ENCODE data around the gene TPRG1L.

Gene TPRG1L

DNA sequence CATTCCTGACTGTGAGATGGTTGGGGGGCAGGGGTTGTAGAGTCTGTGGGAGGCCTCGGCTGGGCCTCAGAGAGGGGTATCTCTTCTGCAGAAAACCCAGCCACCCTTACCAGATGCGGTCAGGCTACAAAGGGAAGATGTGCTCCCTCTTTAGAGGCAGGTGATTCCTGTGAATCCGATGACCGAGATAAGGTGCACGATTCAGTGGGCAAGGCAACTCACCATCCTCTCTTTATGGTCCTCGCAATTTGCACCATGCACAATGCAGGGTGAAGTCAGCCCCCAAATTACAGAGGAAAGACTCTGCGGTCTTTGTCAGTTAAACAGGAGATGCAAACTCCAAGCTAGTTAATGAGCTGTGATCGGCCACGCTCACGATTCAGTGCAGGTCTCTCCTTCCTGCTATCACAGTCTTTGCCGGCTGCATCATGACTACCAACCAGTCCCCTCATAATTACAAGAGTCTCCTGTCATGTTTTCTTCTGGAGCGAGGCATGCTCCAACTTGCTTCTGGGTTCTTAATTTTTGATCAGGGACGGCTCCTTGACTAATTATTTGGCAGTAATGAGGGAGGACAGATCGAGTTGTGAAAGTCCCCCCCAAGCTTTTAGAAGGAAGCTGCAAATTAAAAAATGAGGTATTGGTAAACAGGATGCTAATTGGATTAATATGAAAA, 40.0 kb downstream of the TPRG1L start:
- no peak for DNase-seq (ENCODE audit: low read depth)

DNA sequence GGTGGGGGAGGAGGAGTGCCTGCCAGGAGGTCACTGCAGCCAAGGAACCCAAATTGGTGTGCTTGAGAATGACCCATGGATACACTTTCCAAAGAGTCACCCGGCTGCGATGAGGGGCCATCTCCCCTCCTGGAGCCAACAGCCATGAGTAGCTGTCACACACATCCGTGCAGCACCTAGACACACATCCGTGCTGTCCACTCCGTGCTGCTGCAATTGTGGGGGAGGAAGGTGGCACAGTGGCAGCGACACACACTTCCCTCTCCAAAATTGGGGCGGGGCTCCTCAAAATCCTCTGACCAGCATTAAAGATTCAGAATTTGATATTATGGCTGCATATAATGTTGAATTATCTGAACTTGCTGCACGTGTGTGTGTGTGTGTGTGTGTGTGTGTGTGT, 43.3 kb downstream of the TPRG1L start:
- no peak for DNase-seq (ENCODE audit: low read depth)

DNA sequence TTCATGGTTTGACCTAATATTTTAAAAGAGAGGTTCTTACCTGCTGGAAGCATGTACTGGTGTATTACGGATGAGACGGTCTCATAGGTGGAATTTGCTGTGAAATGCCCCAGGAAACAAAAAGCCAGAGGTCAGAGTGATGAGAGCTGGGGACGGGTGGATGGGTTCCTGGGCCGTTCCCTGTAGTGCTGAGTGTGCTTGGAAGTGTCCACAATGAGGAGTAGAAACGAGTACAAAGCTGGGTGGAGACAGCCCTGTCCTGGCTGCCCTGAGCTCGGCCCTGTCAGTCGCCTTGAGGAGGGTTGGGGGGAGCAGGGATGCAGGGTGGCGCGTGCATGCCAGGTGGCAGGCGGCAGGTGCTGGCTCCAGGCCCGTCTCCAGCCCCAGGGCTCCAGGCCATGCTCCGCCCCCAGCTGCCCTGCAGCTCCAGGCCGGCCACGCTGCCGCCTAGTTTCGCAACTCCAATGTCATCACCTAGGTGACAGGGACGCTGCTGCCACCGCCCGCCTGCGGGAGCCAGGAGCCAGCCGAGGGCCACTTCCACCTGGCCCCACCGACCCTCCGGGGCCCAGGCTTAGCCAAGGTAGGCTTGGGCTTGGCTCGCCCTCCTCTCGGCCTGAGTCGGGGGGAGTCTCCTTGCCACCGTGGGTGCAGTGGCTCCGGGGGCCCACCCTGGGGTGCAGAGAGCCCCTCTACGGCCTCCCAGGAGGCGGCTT, 43.9 kb downstream of the TPRG1L start:
- no peak for DNase-seq (ENCODE audit: low read depth)

DNA sequence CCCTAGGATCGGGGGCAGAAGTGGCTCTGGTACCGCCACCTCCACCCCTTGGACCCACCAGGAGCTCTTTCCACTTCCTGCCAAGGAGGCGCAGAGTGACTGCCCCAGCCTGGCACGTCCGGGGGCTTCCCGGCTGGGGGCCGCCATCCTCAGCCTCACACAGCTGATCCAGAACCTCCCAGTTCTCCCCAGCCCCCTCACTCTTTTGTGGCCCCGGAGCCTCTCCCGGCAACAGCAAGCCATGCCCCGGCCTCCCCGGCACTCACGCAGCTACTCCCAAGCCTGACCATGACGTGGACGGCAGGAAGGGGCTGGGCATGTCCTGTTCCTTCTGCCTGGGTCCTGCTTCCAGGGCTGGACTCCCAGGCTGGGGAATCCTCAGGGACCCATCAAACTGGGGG, 44.6 kb downstream of the TPRG1L start:
- DNase-seq (ENCODE audit: low read depth): no peak

DNA sequence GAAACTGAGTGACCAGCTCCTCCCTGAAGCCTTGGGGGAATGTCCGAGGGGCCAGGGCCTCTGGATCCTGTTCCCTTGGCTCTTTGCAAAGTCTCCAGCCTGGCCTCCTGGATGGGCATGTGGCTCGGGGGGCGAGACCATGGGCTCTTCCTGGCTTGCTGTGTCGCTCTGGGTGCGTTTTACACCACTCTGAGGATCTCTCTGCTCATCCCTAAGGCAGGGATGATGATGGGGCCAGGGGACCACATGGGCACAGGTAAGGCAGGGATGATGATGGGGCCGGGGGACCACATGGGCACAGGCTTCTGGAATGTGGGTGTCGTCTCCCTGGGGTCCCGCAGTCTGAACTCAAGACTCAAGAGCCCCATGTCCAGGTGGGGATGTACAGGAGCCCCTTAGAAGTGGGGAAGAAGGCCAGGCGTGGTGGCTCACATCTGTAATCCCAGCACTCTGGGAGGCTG, 45.2 kb downstream of the TPRG1L start:
- DNase-seq (ENCODE audit: low read depth): no peak

DNA sequence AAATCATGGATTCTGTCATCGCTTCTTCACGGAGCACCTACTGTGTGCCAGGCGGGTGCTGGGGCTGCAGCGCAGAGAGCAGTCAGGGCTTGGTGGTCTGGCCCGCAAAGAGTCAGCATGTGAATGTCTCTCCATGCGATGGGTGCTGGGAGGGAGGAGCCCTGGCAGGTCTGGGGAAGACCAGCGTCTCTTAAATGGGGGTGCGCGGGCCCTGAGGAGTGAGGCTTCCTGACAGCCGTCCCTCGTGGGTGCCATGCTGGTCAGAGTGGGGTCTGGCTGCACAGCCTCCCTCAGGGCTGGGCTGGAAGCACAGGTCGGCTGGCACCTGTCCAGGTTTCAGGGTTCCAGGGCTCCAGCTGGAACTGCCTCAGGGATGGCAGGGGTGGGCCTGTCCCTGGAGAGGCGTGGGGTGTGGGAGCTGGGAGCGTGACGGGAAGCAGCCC, 46.0 kb downstream of the TPRG1L start:
- DNase-seq (ENCODE audit: low read depth): no peak

DNA sequence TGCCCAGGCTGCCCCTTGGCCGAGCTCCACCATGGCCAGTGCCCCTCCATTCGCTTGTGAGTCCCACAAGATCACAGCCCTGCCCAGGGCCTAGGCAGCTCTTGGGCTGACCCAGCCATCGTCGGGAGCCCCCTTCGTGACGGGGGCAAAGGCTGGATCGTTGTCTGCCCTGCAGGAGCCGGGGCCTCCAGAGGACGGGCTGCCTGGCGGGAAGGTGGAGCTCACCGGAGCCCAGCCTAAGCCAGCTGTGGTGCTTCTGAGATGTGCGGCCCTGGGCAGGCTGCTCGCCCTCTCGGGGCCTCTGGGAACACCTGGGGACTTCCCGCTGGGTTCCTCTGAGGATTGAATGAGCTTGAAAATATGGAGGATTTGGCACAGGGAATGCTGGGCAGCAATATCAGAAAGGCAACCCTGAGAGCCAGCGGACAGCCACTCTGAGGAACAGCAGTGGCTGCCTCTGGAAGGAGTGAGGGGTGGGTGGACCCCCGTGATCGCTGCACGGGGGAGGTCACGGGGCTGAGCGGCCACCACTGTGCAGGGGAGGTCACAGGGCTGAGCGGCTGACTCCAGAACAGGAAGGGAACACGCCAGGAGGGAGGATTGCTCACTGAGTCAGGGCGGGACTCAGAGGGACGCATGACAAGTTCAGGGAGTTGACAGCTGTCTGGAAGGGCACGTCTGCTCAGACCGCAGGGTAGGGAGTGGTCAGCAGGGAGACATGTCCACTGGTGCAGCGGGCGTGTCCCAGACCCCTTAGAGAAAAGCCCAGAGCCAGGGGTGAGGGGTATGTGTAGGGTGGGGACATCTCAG, 46.8 kb downstream of the TPRG1L start:
- no peak for DNase-seq (ENCODE audit: low read depth)

DNA sequence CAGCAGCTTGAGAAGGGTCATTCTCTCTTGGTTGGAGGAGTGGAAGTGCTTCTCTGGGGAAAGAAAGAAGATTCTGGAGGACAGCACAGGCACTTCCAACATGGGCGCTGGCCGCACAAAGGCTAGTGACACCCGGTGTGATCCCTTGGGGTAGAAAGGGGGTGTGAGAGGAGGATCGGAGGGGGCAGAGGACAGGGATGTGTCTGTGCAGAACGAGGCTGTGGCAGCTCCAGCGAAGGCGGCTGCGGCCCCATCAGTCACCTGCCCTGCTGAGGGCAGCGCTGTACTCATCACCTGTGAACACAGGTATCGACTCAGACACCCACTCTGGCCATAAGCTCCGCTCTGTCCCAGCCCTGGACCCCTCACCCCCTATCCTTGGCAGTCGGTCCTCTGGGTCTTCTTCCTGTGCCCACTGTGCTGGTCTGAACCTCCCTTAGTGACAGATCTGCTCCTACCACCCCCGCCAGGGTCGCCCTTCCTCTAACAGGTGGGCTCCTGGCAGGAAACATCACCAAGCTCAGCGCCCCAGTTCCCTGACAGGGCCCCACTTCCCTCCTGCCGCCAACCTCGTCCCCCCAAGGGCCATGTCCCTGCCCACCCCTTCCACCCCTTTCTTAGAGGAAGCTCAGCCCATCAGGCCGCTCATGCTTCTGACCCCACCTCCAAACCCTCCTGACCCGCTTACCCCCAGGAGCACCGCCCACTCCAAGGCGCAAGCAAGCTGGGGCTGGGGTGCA, 47.6 kb downstream of the TPRG1L start:
- no peak for DNase-seq (ENCODE audit: low read depth)

DNA sequence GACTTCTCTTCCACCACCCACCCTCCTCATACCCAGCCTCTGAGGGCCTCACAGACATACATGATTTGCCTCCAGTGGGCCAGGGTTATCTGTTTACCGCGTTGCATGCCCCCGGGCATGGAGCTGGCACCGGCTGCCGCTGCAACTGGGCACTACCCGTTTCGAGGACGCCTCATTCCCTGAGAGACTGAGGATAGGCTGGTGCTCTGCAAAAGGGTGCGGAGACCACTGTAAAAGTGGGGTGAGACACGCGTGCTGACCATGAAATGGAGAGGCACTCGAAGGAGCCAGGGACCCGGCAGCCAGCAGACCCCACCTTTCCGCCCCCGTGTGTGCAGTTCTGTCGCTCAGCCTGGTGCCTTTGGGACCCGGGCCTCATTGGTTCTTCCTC, 48.2 kb downstream of the TPRG1L start:
- no peak for DNase-seq (ENCODE audit: low read depth)

DNA sequence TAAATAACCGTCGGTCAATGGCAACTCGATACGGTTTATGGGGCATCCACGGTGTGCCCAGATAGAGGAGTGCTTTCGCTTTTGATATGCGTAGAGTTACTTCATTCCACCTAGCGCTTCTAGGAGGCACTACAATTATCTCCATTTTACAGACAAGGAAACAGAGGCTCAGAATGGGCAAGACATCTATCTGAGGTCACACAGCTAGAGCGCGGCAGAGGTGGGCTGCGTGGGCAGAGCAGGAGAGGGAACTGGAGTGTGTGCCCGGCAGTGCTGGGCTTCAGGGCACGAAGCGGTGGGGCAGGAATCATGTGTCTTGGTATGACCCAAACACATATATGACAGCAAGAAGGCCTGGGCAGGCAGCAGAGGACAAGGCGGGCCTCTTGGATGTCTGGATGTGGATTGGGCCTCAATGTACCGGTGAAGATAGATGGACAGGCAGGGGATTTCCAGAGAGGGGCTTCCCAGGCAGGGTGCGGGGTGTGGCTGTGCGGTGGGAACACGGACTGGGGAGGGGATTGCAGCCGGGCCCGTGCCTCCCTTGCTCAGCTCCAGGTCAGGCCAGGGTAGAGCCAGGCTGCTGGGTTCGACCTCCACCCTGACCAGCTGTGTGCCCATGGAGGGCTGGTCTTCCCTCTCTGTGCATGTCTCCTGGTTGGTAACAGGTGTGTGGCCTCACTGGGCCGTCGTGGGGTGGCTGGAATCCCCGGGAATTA, 48.7 kb downstream of the TPRG1L start:
- no peak for DNase-seq (ENCODE audit: low read depth)

DNA sequence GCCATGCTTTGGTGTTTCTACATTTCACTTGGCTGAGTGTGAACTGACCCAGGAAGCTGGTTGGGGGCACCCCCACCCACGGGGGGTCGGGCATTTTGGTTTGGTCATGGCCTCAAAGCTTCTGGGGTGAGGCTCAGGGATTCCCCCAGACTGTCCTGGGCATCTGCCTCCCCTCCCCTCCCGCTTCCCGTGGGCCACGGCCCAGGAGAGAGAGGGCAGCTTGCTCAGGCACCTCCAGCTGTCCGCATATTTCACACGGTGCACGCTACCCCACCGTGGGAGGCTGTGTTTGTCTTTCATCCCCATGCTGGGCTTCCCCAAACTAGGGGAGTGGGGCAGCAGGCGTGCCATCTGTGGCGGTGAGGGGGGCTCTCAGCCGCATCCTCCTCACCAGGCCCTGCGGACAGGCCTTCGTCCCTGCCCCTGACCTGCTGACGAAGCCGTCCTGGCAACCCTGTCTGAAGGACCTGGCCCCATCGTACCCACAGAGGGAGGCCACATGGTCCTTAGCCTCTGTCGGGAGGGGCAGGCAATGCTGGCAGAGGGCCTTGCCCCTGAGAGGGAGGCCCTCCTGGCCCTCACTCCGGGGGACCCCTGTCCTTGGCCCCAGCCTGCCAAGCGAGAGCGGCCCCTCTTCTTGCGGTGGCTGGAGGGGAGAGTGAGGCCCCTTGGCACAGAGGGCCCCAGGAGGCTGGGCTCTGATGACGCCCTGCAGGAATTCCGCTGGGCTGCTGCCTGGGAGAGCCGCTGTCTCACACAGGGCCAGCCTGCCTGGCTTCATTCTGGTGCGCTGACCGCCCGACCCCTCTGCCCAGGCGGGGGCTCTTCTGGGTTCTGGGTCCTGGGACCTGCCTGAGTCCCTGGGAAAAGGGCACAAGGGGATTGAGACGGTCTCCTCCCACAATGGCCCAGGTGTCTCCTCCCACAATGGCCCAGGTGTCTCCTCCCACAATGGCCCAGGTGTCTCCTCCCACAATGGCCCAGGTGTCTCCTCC, 49.6 kb downstream of the TPRG1L start:
- DNase-seq (ENCODE audit: low read depth): no peak

DNA sequence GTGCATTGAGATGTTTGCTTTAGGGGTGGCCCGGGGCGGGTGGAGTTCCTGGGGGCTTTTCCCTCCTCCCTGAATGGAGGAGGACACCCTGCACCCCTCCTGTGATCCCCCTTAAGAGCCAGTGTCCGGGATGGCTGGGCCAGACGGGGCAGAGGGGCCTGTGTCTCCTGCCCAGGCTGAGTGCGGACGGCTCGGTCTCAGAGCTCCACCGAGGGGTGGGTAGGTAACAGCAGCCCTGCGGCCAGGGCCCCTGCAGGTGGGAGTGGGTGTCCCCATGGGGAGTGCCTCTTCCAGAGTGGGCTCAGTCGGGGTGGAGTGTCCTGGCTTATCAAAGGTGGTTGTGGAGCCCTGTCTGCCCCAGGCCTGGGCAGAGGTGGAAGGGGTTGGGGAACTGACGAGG, 50.6 kb downstream of the TPRG1L start:
- no peak for DNase-seq (ENCODE audit: low read depth)

DNA sequence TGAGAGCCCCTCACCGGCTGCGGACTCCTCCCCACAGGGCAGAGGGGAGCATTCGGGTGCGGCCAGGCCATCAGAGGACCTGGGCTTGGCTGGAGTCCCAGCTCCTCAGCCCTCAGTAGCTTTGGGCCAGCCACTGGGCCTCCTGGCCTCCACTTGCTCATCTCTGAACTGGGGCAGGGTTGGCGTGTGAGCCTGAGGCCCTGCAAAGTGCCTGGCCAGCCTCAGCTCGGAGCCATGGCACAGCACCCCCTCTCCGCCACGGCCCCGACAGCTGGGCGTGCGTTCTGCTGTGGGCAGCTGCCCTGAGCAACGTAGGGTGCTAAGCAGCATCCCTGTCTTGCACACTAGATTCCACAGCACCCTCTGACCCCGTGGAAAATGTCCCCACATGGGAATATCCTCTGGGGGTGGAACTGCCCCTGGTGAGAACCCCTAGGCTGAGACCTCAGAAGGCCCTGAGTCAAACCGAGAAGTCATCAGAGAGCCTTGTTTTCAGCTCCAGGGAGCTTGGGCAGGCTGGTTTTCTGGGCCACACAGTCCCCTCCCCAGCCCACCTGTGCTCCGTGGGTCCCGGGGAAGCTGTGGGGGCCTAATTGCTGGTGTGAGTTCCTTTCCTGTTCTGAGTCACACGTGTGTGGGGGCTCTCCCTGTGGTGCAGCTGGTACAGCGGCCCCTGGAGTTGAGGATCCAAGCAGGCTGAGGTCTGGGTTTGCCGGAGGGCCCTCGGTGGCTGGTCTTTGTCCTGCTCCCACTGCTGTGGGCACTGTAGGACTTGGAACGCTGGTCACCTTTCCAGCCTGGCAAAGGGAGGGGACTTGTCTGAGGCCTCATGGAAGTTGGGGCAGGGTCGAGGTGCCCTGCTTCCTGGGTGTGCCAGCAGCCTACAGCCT, 52.0 kb downstream of the TPRG1L start:
- DNase-seq (ENCODE audit: low read depth): no peak

DNA sequence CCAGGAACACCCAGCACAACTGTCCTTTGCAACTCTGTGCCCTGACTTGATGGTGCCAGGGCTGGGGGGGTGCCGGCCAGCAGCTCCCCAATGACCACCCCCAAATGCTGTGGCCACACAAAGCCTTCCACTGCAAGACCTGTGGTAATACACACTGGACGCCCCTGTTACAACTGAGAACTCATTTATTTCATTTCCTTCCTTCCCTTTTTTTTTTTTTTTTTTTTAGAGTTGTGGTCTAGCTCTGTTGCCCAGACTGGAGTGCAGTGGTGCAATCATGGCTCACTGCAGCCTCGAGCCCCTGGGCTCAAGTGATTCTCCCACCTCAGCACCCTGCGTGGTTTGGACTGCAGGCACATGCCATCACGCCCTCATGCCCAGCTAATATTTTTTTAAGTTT, 52.7 kb downstream of the TPRG1L start:
- DNase-seq (ENCODE audit: low read depth): no peak

DNA sequence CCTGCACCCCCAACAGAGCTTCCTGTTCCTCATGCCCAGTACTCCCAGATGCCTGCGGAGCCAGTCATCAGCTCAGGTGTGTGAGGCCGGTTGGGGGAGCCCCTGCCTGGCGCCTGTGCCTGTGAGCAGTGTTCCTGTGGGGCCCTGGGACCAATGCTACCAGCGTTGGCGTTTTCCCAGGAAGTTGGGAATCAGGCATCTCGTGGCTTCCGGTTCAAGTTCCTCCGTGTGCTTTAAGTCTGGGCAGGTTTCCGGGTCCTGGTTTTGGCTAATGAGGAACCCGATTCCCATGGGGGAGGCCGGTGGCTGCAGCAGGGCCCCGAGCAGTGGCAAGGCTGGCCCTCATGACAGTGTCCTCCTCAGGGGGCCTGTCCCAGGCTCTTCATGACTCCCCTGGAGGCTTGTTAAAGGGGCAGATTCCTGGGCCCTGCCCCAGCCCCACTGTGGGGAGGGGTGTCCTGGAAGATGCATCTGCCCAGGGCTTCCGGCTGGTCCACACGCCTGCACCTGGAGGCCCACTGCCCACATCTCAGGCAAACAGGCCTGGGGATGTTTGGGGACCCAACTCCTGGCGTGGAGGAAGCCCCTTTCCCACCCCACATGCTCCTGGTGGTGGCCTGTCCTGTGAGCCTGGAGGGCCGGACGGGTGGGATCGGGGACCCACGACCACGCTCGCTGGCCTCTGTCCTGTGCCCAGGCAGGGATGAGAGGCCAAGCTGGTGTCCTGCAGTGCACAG, 53.7 kb downstream of the TPRG1L start:
- DNase-seq (ENCODE audit: low read depth): no peak

DNA sequence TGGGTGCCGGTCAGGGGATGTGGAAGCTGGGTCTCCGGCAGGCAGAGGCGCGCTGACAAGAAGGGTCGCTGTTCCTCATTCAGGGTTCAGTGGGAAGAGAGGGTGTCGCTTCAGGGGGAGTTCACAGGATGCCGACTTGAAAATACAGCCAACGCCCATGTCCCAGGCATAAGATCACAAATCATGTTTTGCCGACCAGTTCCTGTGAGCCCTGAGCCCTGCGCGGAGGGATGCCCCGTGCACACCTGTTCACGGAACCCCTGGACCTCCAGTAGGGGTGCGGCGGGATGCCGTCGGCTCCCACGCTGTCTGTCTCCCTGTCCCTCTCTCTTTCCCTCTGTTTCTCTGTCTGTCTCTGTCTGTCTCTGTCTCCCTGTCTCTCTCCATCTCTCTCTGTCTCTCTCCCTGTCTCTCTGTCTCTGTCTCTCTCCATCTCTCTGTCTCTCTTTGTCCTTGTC, 54.3 kb downstream of the TPRG1L start:
- DNase-seq (ENCODE audit: low read depth): no peak

Measured in CMK (cell line).